CD4-positive, alpha-beta T cell treated with Interleukin-2 at 100 ng/mL for 4 hours (primary cell): ENCODE data around the gene VN1R2.
"Not testable (repeated sequence)": the region's sequence is repeated elsewhere in the genome, so short reads cannot be mapped to it uniquely, and the experiment has no call there.

Source experiments
- DNase-seq: peaks from one replicate; pipeline ENCODE4 v3.0.0-alpha.2; 2020; ENCODE audit warnings: low spot score

The VN1R2 gene, protein sequence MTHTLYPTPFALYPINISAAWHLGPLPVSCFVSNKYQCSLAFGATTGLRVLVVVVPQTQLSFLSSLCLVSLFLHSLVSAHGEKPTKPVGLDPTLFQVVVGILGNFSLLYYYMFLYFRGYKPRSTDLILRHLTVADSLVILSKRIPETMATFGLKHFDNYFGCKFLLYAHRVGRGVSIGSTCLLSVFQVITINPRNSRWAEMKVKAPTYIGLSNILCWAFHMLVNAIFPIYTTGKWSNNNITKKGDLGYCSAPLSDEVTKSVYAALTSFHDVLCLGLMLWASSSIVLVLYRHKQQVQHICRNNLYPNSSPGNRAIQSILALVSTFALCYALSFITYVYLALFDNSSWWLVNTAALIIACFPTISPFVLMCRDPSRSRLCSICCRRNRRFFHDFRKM

DNA sequence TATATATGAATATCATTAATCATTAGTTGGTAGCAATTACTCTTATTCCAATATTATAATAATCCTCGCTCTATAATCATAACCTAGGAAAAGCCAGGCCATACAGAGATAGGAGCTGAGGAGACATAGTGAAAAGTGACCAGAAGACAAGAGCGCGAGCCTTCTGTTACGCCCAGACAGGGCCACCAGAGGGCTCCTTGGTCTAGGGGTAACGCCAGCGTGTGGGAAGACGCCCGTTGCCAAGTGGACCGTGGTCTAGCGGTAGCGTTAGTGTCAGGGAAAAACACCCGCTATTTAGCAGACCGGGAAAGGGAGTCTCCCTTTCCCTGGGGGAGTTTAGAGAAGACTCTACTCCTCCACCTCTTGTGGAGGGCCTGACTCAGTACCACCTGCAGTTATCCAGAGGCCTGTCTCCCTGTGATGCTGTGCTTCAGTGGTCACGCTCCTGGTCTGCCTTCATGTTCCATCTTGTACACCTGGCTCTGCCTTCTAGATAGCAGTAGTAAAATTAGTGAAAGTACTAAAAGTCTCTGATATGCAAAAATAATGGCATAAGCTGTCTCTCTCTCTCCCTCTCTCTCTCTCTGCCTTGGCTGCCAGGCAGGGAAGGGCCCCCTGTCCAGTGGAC lies at the start of gene VN1R2:
Gene VN1R2 (plus strand): TSS at position 578 of the 628 bp plus-strand sequence. CDS start 84 bp downstream, outside the sequence.
- DNase-seq, result not testable (repeated sequence)

DNA sequence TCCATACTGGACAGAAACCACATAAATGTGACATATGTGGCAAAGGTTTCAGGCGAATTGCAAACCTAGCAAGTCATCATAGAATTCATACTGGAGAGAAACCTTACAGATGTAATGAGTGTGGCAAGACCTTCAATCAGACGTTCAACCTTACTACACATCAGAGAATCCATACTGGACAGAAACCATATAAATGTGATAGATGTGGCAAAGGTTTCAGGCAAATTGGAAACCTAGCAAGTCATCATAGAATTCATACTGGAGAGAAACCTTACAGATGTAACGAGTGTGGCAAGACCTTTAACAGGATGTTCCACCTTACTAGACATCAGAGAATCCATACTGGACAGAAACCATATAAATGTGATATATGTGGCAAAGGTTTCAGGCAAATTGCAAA lies 46.5 kb upstream of the VN1R2 start:
- DNase-seq, result not testable (repeated sequence)

DNA sequence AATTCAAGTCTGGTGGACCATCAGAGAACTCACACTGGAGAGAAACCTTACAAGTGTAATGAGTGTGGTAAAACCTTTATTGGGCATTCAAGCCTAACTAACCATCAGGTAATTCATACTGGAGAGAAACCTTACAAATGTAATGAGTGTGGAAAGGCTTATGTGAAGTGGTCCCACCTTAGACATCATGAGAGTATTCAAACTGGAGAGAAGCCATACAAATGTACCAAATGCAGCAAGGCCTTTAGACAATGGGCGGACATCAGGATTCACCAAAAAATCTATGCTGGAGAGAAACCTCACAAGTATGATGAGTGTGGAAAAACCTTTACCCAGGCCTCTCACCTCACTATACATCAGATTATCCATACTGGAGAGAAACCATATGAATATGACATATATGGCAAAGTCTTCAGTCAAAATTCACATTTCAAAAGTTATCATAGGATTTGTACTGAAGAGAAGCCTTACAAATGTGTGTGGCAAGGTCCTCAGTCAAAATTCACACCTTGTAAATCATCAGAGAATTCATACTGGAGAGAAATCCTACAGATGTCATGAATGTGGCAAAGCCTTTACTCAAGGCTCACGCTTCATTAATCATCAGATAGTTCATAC lies 45.3 kb upstream of the VN1R2 start:
- DNase-seq, result no peak

DNA sequence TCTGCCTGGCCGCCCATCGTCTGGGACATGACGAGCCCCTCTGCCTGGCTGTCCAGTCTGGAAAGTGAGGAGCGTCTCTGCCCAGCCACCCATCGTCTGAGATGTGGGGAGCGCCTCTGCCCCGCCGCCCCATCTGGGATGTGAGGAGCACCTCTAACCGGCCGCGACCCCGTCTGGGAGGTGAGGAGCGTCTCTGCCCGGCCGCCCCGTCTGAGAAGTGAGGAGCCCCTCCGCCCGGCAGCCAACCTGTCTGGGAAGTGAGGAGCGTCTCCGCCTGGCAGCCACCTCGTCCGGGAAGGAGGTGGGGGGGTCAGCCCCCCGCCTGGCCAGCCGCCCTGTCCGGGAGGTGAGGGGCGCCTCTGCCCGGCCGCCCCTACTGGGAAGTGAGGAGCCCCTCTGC lies 35.4 kb upstream of the VN1R2 start:
- DNase-seq, result not testable (repeated sequence)

DNA sequence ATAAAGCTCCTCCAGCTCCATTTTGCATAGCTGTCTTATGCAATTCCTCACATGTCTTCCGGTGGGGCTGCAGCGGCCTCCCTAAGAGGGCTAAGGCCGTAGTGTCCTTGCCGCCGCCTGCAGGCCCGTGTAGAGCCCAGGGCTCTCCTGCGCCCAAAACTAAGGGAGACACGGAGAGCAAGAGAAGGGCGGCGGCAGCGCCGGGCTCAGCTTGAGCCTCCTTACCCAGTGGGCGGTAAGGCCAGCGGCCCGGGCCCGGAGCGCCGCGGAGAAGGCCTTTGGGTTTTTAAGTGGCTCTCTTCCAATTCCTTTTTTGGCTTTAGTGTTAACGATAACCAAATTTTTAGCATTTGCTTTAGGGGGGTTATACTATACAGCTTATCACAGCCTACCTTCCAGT lies 33.5 kb upstream of the VN1R2 start:
- DNase-seq, result no peak

DNA sequence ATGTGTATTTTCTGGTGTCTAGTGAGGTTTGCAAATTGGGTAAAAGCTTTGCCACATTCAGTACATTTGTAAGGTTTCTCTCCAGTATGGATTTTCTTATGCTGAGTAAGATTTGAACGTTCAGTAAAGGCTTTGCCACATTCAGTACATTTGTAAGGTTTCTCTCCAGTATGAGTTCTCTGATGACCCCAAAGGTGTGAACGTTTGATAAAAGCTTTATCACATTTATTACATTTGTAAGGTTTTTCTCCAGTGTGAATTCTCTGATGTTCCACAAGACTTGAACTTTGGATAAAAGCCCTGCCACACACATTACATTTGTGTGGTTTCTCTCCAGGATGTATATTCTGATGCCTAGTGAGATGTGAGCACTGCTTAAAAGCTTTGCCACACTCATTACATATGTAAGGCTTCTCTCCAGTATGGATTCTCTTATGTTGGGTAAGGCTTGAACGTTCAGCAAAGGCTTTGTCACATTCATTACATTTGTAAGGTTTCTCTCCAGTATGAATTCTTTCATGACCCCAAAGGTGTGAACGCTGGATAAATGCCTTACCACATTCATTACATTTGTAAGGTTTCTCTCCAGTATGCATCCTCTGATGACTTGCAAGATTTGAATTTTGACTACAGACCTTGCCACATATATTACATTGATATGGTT lies 20.8 kb upstream of the VN1R2 start:
- no peak for DNase-seq

DNA sequence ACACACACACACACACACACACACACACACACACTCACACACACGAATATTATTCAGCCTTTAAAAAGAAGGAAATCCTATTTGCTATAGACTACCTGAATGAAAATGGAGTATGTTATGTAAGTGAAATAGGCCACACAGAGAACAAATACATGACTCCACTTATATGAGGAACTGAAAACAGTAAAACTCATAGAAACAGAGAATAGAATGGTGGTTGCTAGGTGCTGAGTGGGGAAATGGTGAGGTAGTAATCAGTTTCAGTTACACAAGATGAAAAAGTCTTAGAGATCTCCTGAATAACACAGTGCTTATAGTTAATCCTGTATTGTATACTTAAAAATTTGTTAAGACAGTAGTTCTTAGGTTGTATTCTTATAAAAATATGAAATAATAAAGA lies 11.6 kb upstream of the VN1R2 start:
- no peak for DNase-seq

DNA sequence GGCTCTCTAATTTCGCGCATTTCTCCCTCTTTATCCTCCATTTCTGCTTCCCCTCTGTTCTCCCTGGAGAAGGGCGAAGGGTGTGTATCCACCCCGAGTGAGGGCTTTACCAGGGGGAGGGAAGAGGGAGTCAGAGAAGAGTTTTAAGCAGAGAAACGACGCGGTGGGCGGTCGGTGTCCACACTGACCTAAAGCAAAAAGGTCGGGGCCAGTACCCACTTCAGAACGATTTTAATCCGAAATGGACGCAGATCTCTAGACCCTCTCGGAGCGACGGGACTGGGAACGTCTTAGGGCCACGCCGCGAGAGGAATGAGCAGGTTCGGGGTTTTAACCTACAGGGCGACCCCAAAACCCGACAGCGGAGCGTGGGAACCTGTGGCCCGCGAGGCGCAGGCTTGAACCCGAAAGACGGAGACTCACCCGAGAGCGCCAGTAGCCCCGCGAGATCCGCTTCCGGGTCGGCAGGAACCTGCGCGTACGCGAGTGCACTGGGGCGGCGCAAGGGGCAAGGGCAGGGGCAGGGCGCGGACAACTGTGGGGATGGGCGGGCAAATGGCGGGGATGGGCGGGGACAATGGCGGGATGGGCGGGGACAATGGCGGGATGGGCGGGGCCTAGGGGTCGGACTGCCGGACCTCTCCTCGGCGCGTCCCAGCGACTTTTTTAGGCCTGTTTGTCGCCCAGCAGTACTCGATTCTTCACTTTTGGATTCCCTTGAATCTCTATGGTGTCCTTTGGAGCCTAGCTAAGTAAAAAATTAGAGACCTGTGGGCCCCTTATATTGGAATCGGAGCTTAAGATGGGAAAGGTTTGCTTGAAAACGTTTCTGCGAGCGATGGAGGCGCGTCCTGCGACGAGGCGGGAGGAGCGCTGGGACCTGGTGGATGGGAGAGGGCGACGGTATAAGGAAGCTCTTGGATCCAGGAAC lies 3.4 kb upstream of the VN1R2 start, which contains the start of gene ZNF677:
Gene ZNF677 (minus strand): TSS at position 463 of the 931 bp plus-strand sequence. CDS start 3,323 bp downstream, outside the sequence.
- DNase-seq, result peak; percentile 79

DNA sequence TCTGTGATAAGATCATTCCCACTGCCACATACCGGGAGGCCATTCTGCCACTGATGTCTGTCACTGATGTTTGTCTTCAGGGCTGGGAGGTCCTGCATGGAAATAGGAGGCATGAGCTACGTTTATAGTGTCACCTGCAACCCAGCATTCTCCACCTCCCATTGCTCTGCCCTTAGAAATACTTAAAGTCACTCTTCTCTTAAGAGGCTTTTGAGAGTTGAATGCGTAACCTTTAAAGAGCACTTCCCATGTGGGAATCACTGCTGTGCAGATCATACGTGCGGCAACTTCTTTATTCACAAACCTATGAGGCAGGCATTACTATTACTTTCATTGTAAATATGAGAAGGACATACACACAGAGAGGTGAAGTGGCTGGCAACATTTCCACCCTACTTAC lies 9.5 kb downstream of the VN1R2 start, which contains the start of gene VN1R4:
Gene VN1R4 (minus strand): TSS at position 101 of the 400 bp plus-strand sequence. CDS start 58 bp downstream, at position 43.
- not testable (repeated sequence) for DNase-seq

DNA sequence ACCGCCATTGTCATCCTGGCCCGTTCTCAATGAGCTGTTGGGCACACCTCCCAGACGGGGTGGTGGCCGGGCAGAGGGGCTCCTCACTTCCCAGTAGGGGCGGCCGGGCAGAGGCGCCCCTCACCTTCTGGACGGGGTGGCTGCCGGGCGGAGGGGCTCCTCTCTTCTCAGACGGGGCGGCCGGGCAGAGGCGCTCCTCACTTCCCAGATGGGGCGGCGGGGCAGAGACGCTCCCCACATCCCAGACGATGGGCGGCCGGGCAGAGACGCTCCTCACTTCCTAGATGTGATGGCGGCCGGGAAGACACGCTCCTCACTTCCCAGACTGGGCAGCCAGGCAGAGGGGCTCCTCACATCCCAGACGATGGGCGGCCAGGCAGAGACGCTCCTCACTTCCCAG lies 11.8 kb downstream of the VN1R2 start:
- not testable (repeated sequence) for DNase-seq

DNA sequence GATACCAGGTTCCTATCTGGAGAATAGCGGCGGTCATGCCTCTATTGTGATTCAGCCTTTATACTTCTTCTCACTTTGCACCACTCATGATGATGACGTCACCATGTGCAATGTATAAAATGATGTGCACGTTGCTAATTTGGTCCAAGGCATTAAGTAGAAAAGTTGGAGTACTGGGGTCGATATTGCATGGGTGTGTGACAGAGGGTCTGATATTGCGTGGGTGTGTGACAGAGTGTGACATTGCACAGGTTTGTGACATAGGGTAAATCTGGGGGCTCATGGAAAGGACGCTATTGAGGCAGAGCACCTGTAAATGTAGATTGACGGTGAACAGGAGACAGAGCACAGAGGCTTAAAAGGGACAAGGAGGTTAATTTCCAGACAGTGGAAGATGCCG lies 14.0 kb downstream of the VN1R2 start:
- DNase-seq, result no peak

DNA sequence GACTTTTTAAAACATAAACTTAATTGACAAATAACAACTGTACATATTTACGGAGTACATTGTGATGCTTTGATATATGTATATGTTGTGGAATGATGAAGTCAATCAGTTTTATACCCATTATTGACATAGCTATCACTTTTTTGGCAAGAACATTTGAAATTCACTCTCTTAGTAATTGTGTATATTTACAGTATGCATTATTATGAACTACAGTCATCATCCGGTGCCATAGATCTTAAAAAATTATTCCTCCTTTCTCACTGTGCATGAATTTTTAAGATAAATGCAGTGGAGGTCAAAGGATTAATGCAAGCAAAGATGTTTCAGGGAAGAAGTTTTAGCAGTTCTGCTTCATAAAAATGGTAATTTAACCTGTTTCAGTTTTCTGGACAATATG lies 17.4 kb downstream of the VN1R2 start:
- no peak for DNase-seq

DNA sequence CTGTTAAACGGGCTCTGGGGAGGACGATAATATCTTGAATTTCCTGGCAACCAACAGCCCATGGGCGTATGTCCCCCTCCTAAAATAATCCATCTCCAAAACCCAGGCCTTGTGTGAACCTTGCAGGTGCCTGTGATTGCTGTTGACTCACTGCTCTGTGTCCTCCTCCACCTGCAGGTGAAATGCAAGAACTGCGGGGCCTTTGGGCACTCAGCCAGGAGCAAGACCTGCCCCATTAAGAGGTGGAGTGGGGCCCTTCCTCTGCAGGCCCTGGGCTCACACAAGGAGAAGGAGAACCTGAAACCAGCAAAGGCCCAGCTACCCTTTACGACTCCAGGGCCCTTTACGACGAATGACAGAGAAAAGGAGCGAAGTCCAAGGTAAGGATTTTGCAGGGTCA lies 23.9 kb downstream of the VN1R2 start:
- DNase-seq, result not testable (repeated sequence)

DNA sequence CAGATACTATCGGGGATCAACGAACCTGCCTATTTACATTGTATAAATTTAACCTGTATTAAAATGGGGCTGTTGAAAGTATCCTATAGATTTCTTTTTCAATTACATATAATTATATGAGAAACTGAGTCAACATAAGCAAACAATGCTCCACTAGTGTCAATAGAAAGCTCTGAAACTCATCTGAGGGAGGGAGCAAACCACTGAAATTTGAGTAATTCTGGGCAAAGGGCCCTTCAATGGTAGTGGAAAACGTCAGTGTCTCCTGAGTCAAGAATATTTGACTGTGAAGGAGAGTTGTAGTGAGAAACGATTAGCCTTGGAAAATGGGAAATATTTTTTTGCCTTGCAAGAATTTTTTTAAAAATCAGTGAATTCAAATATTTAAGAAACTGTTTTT lies 27.0 kb downstream of the VN1R2 start:
- no peak for DNase-seq

DNA sequence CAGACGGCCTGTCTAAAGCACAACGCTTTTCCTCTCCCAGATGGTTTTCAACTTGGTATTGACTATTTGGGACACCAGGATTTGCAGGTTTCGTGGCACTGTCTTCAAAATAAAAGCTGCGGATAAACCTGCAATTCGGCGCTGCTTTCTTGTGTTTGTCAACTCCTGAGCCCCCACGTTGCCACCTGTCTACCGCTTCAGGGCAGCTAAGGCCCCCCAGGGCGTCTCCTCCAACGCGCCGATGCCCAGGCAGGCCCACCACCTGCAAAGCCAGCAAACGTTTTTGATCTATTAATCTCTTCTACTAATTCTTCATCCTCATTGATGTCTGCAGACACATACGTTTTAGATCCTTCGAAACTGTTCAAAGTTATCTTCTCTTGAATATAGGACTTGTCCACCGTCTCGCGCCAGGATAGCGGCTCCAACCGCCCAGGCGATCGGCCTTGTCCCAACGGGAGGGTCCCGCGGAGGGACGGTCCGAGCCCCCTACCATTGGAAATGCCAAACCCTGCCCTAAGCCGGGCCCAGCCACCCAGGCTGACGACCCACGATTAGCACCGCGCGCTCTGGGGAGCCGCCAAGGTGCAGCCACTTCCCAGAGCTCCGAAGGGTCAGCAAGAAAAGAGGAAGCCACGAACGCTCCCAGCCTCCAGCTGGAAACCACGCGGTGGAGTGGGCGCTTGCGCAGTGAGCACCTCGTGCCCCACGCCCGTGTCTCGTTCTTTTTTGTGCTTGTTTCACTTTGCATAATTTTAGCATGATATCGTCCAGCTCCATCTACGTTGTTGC lies 32.9 kb downstream of the VN1R2 start:
- DNase-seq, result no peak

DNA sequence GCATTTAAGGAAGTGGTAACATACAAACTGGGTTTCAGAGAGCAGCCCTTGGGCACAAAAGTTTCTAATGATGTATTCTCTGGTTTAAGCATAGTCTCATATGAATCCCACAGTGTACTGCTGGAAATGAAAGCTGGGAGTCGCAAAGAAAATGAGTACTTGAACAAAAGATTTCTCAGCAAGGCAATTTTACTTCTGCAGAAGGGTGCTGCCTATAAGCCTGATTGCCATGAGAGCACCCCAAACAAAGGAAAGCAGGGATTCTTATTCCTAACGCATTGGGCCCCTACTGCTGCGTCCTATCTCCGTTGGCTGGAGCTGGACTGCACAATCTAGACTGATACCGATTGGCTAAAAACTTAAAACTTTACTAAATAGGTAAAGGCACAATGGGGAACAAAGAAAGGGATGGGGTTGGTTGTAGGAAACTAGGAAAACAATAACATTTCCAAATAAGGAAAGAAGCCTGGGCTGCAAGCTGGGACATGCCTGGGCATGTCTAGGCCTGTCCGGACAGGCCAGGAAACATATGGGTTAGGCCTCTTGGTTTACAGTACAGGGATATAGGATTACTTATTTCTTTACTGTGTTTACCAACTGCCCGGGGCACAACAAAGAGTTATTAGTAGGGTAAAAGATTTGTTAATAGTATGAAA lies 36.8 kb downstream of the VN1R2 start:
- no peak for DNase-seq

DNA sequence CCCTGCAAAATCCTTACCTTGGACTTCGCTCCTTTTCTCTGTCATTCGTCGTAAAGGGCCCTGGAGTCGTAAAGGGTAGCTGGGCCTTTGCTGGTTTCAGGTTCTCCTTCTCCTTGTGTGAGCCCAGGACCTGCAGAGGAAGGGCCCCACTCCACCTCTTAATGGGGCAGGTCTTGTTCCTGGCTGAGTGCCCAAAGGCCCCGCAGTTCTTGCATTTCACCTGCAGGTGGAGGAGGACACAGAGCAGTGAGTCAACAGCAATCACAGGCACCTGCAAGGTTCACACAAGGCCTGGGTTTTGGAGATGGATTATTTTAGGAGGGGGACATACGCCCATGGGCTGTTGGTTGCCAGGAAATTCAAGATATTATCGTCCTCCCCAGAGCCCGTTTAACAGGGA lies 43.2 kb downstream of the VN1R2 start:
- not testable (repeated sequence) for DNase-seq

DNA sequence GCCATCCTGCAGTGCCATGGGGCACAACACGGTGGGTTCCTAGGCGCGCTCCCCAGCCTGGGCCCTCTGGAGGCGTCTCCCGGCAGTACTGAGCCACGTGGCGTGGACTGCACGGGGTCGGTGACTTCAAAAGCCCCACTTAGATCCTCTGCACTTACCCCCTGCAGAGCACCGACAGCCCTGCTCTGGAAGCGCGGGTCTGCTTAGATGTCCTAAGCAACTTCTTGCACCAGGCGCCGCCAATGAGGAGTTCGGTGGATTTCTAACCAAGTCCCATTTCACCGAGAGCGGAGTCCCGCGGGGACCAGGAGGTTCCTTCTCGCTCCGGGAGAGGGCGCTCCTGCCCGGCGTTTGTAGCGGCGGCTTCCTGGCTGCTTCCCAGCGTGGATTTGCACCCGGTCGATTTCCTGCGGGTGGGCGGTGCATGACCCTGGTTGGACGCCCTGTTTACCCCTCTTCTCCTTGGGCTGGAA lies 50.3 kb downstream of the VN1R2 start:
- no peak for DNase-seq
